ENCODE data around the gene SMURF1. TPM values are rescaled to one million over a fixed set of nuclear protein-coding genes. Genes with fewer than 3 reads are reported as not detected.

SMURF1 gene
- total and polyA plus RNA-seq, 2 of the 4 experiments (the other 2 are of a cell fraction) = 13.4 to 20.3 TPM

- Histone ChIP-seq H3K9me1 (ENCODE audit: insufficient read depth, low read length) (peaks cover 3% of the 10 kb centered on the region; the same call in 1 of the 2 replicates), H4K5ac (ENCODE audit: low read depth, low read length) (no peak overlapping the region), H3K27ac (ENCODE audit: insufficient read depth, low read length) (no peak overlapping the region), H3K14ac (replicated peaks; ENCODE audit: low read depth, low read length) (no peak overlapping the region; the same call in 1 of the 2 replicates), H4K8ac (ENCODE audit: low read depth in 2 of 2, low read length in 2 of 2) (no peak overlapping the region), H3K23ac (ENCODE audit: low read depth, low read length) (no peak overlapping the region), H3K4me1 (ENCODE audit: control insufficient read depth, insufficient read depth, low read length) (peaks cover 6% of the 10 kb centered on the region), H3K56ac (ENCODE audit: extremely low read depth, insufficient read depth, low read length) (no peak overlapping the region), H2AFZ (replicated peaks; ENCODE audit: low read length, poor library complexity) (no peak overlapping the region), H3K36me3 (ENCODE audit: control insufficient read depth, insufficient read depth, low read length) (peaks cover 58% of the 10 kb centered on the region), H4K20me1 (ENCODE audit: insufficient read depth, low read length) (peaks cover 7% of the 10 kb centered on the region; the same call in 1 of the 2 replicates), H2BK120ac (ENCODE audit: low read depth, low read length) (no peak overlapping the region), H2BK15ac (ENCODE audit: low read depth, low read length) (no peak overlapping the region), H3K18ac (ENCODE audit: low read depth, low read length) (no peak overlapping the region), H2AK9ac (replicated peaks; ENCODE audit: low read depth, low read length, poor library complexity) (no peak overlapping the region), H3K4me3 (ENCODE audit: insufficient read depth, low read depth, low read length) (no peak overlapping the region), H3K9ac (ENCODE audit: low read depth, low read length) (no peak overlapping the region), H3K4me2 (ENCODE audit: low read depth, low read length) (no peak overlapping the region), H3K79me1 (ENCODE audit: low read depth in 1 of 2, low read length in 2 of 2) (peaks cover 18 to 48% of the 10 kb centered on the region in 2 experiments), H4K91ac (ENCODE audit: insufficient read depth, low read depth, low read length) (no peak overlapping the region), H3K4ac (ENCODE audit: low read depth, low read length) (no peak overlapping the region), H3K27me3 (ENCODE audit: control insufficient read depth, insufficient read depth, low read length) (no peaks in the 10 kb centered on the region), H3K9me3 (ENCODE audit: control insufficient read depth, insufficient read depth, low read length) (no peaks in the 10 kb centered on the region), H2BK5ac (ENCODE audit: low read depth, low read length, poor library complexity, severe bottlenecking) (no peak overlapping the region), H2BK20ac (ENCODE audit: low read depth, low read length) (no peak overlapping the region), H2AK5ac (ENCODE audit: low read depth, low read length) (no peak overlapping the region)
- TF ChIP-seq MAFK (IDR thresholded peaks at IDR 0.05; ENCODE audit: low read depth, low read length) (no peak), POLR2A (IDR thresholded peaks at IDR 0.05; ENCODE audit: low read depth, low read length) (no peak), USF2 (IDR thresholded peaks at IDR 0.05; ENCODE audit: low read depth, low read length) (no peak), FOS (IDR thresholded peaks at IDR 0.05; ENCODE audit: low read depth, low read length) (no peak), RCOR1 (IDR thresholded peaks at IDR 0.05; ENCODE audit: insufficient replicate concordance, low read length) (no peak), CTCF (conservative IDR thresholded peaks at IDR 0.05; ENCODE audit: low read depth, low read length) (no peak), MAZ (IDR thresholded peaks at IDR 0.05; ENCODE audit: borderline replicate concordance, low read depth, low read length) (no peak), RFX5 (IDR thresholded peaks at IDR 0.05; ENCODE audit: low read depth, low read length) (no peak), CHD1 (IDR thresholded peaks at IDR 0.05; ENCODE audit: low read depth, low read length) (no peak), RAD21 (IDR thresholded peaks at IDR 0.05; ENCODE audit: low read length) (no peak), ELK1 (IDR thresholded peaks at IDR 0.05; ENCODE audit: borderline replicate concordance, low read depth, low read length) (no peak), MXI1 (IDR thresholded peaks at IDR 0.05; ENCODE audit: borderline replicate concordance, low read depth, low read length) (no peak), NFE2L2 (IDR thresholded peaks at IDR 0.05; ENCODE audit: low read depth, low read length) (no peak), CEBPB (IDR thresholded peaks at IDR 0.05; ENCODE audit: low read depth, low read length) (no peak), BHLHE40 (IDR thresholded peaks at IDR 0.05; ENCODE audit: low read depth, low read length) (no peak), SMC3 (IDR thresholded peaks at IDR 0.05; ENCODE audit: low read depth, low read length) (no peak)
- in situ Hi-C loops (cut with MboI; ENCODE audit: low sequenced_read_pairs) = loop anchor here (5.0 kb wide), 1 partner anchor 264 kb away; no protein-coding TSS in a partner anchor
- no TSS peak for BruUV-seq (replicated peaks)
- peak; percentile 15 for DNase-seq
- POLR2A ChIA-PET (ENCODE audit: unreplicated experiment) = no interaction called here
- no peak for ATAC-seq (ENCODE audit: low read depth)
- CTCF ChIA-PET = no interaction called here
- dilution Hi-C loops (cut with HindIII; ENCODE audit: low sequenced_read_pairs, unreplicated experiment) = no loop called here
- WGBS, 2 experiments (ENCODE audit: extremely low coverage in 2 of 2, insufficient read length in 1 of 2) = no CpG with 5 or more reads among the region's 5 CpGs
- intact Hi-C loops (cut with micrococcal nuclease) = loop anchor here (5.0 kb wide), 1 partner anchor 284 kb away; the partner anchor contains the start of gene ARPC1A
Observed at GRCh38 chr7:99042957-99043356, 101.0 kb downstream of the SMURF1 start.
